Stimulated activated CD8-positive, alpha-beta memory T cell treated with anti-CD3 and anti-CD28 coated beads, Interleukin-4, amount 100 ng/mL, for 1 hour (primary cell): ENCODE data around the gene CKAP4.

Experiments
- DNase-seq, 2 donors: peaks; one replicate each; pipeline ENCODE4 v3.0.0-alpha.2; 2020; ENCODE audit warnings: low read depth in 2 of 2, low spot score in 1 of 2

Gene CKAP4

DNA sequence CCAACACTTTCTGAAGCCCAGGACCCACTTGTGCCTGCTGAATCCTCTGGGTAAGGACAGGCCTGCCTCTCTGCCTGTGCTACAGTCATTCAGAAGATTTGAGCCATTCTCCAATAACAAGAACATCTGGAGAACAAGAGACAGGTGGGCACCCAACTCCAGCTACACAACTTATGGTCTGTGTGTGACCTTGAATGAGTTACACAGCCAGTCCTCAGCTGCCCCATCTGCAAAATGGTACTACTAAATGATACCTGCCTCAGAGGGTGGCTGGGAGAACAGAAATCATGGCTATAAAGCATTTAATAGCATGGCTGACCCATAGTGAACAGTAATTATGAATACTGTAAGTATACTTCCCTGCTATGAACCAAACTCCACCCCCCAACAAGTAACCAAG, 4.2 kb downstream of the CKAP4 start:
- no peak for DNase-seq

DNA sequence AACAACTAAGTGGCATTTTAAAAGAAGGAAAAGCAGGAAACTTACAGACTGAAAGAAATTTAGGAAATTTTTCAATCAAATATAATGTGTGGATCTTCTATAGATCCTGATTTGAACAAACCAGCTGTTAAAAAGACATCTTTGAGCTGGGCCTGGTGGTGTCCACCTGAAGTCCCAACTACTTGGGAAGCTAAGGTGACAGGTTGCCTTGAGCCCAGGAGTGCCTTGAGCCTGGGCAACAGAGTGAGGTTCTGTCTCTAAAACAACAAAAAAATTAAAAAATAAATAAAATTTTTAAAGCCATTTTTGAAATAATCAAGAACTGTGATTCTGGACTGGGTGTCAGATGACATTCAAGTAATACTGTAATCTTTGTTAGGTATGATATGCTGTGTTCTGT, 7.0 kb downstream of the CKAP4 start:
- DNase-seq: no peak

DNA sequence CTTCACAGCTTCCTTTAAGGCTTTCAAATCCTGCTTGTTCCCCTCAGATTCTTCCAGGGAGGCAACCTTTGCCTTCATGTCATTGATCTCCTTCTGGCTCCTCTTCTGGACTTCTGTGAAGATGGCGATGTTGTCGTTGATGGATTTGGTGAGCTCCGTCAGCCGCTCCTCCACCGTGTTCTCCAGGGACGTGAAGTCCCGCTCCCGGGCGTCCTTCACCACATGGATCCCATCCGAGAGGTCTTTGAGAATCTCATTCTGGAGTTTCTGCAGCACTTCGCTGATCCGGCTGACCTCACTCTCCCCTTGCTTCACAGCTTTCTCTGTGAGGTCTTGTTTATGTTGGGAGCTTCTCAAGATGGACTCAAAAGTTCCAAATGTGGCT, 7.9 kb downstream of the CKAP4 start:
- no peak for DNase-seq

DNA sequence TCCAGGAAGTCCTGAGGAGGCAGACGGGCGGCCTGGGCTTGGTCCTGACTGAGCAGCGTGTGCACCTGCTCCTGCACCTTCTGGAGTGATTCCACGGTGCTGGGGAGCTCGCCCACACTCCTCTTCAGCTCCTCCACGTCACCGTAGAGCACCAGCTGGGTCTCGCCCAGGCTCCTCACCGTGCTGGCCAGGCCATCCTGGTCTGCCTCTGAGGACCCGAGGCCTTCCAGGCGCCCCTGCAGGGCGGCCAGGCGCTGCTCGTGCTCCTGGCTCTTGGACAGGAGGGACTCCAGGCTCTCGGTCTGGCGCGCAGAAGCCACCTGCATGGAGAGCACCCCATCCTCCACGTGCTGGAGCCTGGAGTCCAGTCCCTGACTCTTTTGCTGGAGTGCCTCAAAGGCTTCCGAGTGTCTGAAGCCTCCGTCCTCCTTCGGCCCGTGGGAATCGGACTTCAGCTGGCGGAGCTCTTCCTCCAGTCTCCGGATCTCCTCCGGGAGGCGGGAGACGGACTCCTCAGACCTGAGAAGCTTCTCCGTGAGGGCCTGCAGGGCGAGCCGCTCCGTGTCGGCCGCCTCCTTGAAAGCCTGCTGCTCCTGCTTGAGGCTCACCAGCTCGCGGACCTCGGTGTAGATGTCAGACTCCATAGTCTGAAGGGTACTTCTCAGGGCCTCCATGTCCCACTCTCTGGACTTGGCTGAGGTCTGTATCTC, 8.4 kb downstream of the CKAP4 start:
- no peak for DNase-seq

DNA sequence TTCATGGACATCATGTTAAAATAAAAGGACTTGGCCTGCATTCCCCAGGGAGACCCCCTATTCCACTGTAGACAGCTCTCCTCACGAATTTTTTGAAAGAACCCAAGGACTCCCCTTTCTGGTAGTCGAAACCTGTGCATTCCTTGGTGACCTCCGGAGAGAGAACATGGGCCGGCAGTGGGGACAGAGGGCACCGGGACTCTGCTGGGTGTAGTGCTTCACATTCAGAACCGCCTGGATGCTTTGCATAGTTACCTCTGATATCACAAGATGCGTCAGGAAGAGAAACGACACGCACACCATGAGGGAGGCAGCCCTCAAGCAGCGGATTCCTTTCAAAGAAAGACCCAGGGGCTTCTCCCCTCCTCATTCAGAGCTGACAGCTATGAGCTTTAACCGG, 9.7 kb downstream of the CKAP4 start:
- DNase-seq: no peak

DNA sequence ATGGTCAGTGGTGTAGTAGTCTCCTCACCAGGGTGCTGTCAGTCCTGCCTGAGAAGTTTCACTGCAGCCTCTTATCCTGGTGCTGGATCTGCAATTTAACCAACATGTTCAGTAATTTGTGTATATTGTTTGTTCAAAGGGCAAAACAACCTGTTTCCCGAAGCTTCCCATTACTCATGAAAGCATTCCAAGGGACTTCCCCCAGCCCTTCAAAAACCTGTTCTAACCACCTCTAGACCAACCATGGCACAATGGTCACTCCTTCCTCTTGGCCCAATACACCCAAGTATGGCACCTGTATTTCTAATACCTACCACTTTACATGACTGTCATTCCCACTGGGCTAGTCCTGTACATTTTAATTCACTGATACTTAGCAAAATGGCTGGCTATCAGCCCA, 12.1 kb downstream of the CKAP4 start:
- no peak for DNase-seq

DNA sequence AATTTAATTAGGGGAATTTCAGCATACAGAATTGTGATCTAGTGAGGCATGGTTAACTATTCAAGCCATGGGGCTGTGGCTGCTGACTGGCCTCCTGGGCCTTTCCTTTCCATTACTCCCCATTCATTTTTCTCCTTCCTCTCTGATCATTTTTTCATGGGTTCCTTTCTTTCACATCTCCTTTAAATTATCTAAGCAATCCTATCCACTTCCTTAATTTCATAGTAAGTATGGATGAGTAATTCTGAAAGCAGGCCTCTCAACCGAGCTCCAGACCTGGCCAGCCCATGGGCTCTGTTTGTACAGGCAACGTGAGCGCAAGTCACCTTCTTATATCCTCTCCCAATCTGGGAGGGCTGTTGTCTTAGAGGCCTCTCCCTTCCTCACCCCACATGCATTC, 13.4 kb downstream of the CKAP4 start:
- DNase-seq: no peak

DNA sequence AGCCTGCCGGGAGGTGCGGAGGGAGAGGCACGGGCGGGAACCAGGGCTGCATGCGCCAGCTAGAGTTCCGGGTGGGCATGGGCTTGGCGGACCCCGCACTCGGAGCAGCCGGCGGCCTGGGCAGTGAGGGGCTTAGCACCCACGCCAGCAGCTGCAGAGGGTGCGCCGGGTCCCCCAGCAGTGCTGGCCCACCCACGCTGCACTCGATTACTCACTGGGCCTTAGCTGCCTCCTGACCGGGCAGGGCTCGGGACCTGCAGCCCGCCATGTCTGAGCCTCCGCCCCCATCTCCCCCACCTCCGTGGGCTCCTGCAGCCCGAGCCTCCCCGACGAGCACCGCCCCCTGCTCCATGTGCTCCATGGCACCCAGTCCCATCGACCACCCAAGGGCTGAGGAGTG, 14.8 kb downstream of the CKAP4 start:
- DNase-seq: no peak

DNA sequence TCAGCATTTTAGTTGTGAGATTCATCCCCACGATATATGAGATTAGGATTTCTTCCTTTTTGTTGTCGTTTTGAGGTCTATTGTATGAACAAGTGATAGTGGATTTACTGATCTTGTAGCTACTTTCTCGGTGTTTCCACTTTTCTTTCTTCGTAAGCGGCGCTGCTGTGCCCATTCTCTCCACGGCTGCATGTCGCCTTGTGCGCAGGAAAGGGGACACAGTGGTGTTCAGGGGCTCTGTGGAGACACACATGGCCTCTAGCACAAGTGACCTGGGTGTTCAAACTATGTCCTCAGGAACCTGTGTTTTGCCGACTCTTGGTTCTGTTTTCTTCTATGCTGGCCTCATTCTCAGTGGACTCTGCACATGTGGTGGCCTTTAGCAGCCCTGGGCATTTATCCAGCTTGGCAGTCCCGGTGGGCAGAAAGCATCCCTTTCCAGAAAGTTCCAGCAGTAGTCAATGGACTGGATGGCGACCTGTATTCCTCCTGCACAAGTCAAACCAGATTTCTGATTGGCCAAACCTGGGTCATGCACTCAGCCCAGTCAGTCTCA, 18.7 kb downstream of the CKAP4 start:
- DNase-seq: no peak

DNA sequence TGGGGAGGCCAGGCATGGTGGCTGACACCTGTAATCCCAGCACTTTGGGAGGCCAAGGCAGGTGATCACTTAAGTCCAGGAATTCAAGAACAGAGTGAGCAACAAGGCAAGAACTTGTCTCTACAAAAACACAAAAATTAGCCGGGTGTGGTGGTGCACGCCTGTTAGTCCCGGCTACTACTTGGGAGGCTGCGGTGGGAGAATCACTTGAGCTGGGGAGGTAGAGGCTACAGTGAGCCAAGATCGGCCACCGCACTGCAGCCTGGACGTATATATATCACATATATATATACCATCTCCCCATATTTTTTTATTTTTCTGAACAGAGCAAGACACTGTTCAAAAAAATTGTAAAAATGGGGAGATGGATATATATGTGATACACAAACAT, 19.5 kb downstream of the CKAP4 start:
- DNase-seq: no peak

DNA sequence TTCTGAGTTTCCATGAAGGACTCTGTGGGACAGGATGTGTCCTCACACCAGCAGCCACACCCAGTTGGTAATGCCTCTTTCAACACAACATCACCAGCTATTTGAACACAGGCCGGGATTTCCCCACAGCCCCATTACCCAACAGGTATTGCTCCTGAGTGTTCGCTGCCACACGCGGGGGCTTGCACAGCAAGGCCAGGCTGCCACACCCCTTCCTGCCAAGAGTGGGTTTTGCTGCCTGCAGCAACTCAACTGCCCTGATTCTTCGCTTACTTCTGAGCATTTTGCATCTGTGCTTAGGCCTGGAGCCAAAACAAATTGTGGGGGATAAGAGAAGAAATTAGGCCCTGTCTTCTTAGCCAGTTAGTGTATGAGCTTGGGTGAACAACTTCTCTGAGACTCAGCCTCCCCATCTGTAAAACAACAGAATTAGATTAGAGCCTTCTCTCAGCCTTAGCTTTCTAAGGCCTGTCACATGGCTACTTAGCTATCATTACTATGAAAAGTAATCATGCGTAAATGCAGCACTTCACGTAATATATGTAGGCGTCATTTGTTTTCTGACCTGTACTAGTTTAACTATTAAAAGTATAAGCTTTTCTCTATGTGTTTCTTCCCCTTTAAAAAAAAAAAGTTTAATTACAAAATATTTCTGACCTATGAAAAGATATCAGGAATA, 20.0 kb downstream of the CKAP4 start:
- no peak for DNase-seq

DNA sequence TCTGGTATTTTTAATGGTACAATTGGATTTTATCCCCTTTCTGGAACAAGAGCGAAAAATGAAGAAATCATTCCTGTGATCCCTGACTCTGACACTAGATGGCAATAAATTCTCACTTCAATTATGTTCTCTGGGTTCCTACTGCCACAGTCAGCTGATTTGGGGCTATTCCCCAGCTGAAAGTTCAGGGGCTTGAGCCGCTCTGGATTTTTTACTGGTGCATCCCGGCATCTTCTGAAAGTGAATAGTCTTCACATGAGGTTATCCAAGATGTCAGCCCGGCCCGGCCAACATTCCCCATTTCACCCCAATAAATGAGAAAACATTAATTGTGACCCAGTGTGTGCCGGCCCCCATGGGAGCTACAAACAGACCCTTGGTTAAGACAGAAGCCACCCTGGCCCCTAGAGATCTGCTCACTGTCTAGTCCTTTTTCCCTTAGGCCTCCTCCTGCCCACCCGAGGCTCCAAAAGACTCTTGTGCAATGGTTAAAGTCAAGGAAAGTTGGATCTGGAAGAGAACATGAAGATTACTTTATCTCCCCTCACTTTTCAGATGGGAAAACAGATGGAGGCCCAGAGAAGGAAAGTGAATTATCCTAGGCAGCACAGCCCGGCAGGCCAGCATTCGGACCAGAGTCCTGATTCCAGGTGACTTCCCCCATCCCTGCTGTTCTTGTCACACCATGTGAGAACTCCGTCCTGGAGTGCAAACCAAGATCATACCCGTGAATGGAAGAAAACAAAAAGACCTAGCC, 20.8 kb downstream of the CKAP4 start:
- DNase-seq: no peak

DNA sequence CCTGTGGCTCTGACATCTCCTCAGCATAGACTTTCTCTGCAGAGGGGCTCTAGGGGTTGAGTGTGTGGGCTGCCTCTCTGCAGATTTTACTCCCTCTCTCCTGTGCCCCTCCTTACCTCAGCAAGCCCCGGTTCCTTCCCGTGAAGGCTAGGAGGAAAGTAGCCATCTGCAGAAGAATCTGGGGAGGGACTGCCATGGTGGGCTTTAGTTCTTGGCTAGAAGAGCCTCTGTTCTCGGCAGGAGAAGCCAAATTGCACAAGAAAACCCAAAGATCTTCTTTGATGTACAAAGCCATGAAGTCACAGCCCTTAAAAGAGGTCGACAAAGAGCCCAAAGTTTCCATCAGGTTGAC, 23.5 kb downstream of the CKAP4 start:
- DNase-seq: no peak

DNA sequence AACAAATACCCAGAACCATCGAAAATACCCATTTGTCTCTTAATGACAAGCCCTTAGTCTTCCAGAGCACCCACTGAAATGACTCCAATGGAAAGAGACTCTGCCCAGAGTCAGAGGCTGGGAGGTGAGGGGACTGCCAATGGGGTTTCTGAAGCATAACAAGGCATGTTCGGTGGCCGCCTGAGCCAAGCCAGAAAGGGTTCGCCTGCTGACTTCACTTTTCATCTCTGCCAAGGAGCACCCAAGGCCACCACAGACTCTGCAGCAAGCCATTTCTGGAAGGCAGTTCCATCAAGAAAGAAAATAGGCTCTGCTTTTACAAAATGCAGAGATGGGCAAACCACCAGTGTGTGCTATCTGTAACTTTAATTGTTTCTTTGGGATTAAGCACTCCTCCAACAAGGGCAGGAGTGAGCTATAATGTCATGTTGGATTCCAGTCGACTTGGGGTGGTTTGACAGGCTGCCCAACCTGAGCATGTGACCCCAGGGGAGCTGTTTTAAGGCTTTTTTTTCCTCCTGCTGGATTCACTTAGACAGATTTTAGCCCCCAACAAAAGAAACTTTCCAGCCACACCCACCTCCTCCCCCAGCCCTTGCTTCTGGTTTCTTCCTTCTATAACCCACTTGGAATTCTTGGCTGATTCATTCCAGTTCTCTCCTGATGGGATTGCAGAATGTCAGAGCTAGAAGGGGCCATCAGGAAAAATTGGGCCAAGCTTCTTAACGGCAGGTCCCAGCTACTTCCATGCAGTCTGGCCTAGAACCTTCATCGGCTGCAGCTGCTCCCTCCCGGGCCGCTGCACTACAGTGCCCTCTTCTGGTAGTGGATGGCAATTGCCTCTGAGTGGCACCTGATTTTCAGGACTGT, 24.1 kb downstream of the CKAP4 start:
- peak in 1 of 2 donors; percentile 39 for DNase-seq

DNA sequence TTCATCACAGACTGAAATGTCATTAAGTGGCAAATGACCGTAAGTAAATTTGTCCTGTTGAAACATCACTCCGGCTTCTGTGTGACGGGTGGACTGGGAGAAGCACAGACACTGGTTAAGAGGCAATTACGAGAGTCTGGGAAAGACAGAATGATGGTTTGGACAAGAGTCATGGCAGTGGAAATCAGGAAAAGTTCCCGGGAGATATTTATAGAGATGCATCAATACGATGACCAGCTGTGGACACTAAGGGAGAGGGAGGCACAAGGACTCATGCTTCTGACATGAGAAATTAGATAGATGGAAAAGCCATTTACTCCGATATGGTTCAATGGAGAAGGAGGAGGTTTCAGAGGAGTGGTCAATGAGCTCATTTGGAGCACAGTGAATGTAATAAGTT, 27.3 kb downstream of the CKAP4 start:
- no peak for DNase-seq

DNA sequence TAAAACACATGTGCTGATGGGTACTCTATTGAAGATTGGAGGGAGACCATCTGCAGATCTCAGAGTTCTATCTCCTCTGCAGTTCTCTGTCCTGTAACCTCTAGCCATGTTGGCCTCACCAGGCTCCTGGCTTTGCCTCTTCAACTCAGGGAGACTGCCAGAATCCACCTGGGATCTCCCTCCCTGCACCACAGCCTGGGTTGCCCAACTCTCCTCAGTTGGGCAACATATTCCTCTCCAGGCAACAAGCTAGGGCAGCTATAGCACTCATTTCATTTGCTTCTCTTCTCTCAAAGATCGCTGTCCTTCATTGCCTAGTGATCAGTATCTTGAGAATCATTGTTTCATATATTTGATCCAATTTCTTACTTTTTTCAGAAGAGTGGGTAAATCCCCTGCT, 28.8 kb downstream of the CKAP4 start:
- no peak for DNase-seq

DNA sequence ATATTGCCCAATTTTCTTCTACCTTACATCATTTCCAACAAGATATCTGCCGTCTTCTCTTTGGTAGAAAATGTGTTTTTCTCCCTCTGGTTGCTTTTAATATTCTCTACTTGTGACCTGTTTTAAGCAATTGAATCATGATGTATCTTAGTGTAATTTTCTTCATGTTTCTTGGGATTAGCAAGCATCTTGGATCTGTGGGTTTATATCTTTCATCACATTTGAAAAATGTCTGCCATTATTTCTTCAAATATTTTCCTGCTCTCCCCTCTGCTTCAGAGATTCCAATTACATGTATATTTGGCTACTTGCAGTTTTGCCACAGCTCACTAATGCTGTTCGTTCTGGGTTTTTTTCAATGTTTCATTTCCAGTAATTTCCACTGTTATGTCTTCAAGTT, 30.1 kb downstream of the CKAP4 start:
- DNase-seq: no peak

DNA sequence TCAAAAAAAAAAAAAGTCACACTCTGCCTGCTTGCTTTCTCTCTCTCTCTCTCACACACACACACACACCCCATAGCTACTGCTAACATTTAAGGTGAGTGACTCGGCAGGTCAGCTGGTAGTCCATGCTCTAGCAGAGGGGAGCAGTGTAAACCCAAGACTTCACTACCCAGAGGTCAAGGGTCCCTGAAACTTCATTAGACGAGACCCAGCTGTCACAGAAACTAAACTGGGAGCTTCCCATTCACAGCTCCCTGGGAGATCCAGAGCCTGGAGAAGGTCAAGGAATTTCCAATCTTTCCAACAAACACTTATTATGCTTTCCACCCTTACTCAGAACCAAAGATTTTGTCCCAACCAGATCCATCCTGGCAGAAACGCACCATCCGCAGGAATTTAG, 33.2 kb downstream of the CKAP4 start:
- DNase-seq: no peak

DNA sequence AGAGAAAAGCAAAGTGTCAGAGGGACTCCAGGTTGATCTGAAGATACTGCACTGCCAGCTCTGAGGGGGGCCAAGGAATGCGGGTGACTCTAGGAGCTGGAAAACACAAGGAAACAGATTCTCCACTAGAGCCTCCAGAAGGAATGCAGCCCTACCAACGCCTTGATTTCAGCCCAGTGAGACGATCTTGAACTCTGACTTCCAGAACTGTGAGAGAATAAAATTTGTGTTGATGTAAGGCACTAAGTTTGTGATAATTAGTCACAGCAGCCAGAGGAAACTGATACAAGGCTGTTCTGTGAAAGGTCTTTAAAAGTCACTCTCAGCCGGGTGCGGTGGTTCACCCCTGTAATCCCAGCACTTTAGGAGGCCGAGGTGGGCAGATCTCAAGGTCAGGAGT, 34.2 kb downstream of the CKAP4 start:
- DNase-seq: no peak

DNA sequence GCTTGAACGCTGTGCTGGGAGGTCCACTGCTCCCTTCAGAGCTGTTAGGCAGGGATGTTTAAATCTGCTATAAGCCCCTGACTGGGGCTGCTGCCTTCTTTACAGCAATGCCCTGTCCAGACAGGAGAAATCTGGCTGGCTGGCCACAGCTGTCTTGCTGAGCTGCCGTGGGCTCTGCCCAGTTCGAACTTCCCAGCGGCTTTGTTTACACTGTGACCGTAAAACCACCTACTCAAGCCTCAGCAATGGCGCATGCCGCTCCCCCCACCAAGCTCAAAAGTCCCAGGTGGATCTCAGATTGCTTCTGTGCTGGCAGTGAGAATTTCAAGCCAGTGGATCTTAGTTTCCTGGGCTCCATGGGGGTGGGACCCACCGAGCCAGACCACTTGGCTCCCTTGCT, 35.8 kb downstream of the CKAP4 start:
- DNase-seq: no peak
